GM12801 (cell line): Measurements from ENCODE around the gene MED10.

Source experiments
- CTCF ChIP-seq: IDR thresholded peaks from one replicate; pipeline ENCODE4 v1.5.1; 2011; ENCODE audit warnings: control low read depth; ENCODE audit not compliant: insufficient read length; ENCODE audit errors: extremely low read depth

MED10 gene

DNA sequence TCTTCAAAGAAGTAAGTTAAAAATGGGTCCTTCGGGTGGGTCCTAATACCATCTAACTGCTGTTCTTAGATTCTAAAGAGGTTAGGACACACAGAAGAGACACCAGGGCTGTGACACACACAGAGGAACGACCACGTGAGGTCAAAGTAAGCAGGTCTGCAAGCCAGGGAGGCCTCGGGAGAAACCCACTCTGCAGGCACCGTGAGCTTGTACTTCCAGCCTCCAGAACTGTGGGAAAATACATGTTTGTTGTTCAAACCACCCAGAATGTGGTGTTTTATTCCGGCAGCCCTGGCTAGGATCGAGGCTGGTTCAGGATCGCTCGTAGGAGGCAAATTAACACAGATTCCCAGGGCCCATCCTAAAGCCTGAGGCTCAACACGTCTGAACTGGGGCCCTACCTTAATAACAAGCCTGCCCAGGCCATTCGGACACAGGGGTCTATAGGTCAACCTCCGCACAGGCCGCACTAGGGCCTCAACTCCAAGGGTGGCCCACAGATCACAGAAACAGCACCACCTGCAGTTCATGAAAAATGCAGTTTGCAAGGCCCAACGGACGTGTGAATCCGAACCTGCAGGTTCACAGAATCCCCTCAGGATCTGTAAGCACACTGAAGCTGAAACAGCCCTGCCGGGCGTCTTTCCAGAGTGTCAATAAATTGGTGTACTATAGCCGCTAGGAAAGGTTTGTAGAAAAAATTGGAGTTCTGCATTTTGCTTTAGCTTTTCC, 7.1 kb downstream of the MED10 start:
- TF ChIP-seq CTCF = no peak

DNA sequence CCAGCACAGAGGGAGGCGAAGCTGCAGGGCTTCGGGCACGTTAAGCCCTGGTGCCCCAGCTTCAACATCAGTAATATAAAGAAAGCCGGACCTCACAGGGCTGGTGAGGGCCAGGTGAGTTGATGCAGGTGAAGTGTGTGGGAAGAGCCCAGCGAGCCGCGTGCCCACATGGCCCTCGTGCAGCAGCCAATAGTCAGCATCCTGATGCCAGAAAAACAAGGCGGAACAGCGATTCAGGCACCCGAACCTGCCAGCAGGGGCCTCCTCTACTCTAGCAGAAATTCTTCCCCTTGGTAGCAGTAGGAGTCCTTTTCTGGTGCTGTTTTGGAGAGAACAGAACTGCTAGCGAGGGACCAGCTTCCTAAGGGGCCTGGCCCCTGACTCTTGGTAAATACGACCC, 7.8 kb downstream of the MED10 start:
- TF ChIP-seq CTCF = no peak

GRCh38 chr5:6365977-6366590, 12.3 kb downstream of the MED10 start:
- TF ChIP-seq CTCF = no peak

- no peak for TF ChIP-seq CTCF
These were observed 13.0 kb downstream of the MED10 start for GRCh38 chr5:6365142-6365976.

DNA sequence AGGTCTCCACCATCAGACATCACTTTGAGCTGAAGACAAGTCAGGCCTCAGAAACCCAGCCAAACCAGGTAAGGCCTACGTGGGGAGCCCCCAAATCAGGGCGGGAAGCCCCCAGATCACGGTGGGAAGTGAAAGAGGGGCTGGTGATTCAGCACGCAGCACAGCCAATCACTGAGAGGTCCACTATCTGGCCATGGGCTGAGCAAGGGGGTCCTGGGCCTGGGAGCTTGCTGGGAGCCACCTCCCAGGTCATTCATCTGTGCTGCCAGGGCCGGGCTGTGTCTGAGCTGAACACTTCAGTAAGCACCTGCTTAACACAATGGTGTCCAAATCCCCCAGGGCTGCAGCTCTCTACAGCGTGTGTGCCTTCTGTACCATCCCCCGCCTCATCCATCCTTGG, 15.5 kb downstream of the MED10 start:
- no peak for TF ChIP-seq CTCF

DNA sequence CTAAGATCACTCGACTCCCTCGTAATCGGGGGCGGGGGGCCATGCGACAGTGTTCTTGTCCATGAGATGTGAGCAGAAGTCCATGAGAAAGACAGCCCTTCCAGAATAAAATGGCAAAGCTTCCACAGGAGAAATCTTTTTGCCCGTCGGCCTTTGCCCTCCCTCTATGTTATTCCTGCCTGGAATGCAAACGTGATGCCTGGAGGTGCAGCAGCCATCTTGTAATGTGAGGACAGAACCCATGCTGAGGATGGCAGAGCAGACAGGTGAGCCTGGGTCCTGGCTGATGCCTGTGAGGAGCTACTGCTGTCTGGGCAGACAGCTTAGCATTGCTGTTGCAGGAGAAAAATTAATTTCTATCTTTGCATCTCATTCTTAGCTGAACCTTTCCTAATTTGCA, 17.2 kb downstream of the MED10 start:
- no peak for TF ChIP-seq CTCF

- no peak for TF ChIP-seq CTCF
These were observed 17.8 kb downstream of the MED10 start for GRCh38 chr5:6360323-6361072.
